Measurements from ENCODE around the gene KRTAP19-4. TPM values are rescaled to one million over a fixed set of nuclear protein-coding genes. Genes with fewer than 3 reads are reported as not detected.
A peak's percentile ranks its signal among the peaks of the same experiment; 100 is the strongest.

The KRTAP19-4 gene
- polyA plus RNA-seq, 1 donor (not counting 4 experiments of a cell fraction or from before 2014, with no cell fraction given) = not detected

DNA sequence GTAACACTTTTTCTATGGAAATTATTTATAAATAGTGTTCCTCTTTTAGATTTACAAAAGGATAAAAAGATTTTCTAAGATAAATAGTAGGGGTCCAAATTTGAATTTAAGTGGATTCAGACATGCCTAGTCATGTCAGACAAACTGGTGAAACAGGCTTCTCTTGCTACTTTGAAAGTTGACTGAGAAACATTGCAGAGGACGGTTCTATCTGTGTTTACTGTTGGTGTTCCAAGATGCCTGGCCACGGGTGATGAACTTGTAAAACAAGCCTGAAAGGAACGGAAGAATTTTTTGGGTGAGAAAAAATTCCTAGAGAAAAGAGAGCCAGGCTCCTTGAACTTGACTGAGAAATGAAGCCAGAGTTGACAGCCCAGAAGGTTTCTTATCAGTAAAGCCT lies 19.0 kb downstream of the KRTAP19-4 start:
- H3K27ac ChIP-seq (ENCODE audit: control insufficient read depth, insufficient read depth, low read length) = no peak overlapping the region
- peak overlapping the region; percentile 26 for H2AFZ ChIP-seq (ENCODE audit: control insufficient read depth, low read length)
- no peak for DNase-seq (ENCODE audit: low read depth, low spot score)

DNA sequence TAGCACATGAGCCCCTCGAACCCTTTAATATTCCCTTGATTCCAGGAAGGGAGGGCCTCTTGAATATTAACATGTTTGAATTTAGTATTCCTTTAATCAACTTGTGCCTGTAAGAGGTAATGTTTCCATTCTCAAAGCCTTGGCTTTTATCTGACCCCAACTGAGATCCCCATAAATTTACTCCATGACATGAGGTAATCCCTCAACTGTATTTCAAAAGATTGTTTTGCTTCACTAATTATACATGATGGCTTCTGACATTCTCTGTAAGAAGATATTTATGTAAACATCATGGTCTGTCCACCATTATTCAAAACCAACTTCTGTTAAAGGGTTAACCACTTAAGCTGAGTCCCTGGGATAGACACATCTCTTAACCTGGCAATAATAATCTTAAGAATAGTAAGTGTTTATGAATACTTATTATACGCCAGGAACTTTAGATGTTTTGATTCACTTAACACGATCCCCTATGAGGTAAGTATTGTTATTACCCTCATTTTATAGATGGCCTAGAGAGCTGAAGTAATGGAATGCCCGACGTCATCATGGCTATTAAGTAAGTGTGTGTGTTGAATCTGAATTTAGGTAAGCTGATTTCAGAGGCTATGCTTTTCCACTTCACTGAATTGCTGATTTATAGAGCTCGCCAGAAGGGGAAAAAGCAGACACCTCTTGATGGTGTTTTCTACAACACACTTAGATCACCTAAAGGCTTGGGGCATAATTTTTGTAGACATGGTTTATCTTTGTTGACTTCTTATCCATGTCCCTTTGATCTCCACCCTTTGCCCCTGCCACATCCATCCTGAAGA lies 27.9 kb downstream of the KRTAP19-4 start:
- Histone ChIP-seq H3K4me2 (ENCODE audit: control insufficient read depth, extremely low read depth, insufficient read depth, low read depth, low read length) (no peak overlapping the region), H4K20me1 (ENCODE audit: control insufficient read depth, extremely low read depth, insufficient read depth, low read length) (no peaks in the 10 kb centered on the region), H3K79me2 (ENCODE audit: control insufficient read depth, insufficient read depth, low read length) (no peaks in the 10 kb centered on the region), H3K27me3 (ENCODE audit: control insufficient read depth, extremely low read depth, insufficient read depth, low read length) (no peaks in the 10 kb centered on the region), H3K9me3 (ENCODE audit: control insufficient read depth, low read depth, low read length) (no peaks in the 10 kb centered on the region), H3K9me1 (ENCODE audit: control insufficient read depth, extremely low read depth, insufficient read depth, low read length) (no peaks in the 10 kb centered on the region), H3K36me3 (ENCODE audit: control insufficient read depth in 2 of 2, extremely low read depth in 1 of 2, insufficient read depth in 2 of 2, low read length in 2 of 2) (no peaks in the 10 kb centered on the region), H3K27ac (ENCODE audit: control insufficient read depth, insufficient read depth, low read length) (no peak overlapping the region), H3K4me1 (ENCODE audit: control insufficient read depth, extremely low read depth, insufficient read depth, low read length) (no peaks in the 10 kb centered on the region), H3K9ac (ENCODE audit: control insufficient read depth, extremely low read depth, insufficient read depth, low read length) (no peak overlapping the region), H2AFZ (ENCODE audit: control insufficient read depth, low read length) (no peak overlapping the region), H3K4me3 (ENCODE audit: control insufficient read depth in 2 of 3, extremely low read depth in 1 of 3, insufficient read depth in 2 of 3, low read depth in 1 of 3, low read length in 3 of 3) (no peak overlapping the region)
- no peak for TF ChIP-seq EZH2 (IDR thresholded peaks at IDR 0.05; ENCODE audit: low read length)
- TF ChIP-seq, protein P1, sequence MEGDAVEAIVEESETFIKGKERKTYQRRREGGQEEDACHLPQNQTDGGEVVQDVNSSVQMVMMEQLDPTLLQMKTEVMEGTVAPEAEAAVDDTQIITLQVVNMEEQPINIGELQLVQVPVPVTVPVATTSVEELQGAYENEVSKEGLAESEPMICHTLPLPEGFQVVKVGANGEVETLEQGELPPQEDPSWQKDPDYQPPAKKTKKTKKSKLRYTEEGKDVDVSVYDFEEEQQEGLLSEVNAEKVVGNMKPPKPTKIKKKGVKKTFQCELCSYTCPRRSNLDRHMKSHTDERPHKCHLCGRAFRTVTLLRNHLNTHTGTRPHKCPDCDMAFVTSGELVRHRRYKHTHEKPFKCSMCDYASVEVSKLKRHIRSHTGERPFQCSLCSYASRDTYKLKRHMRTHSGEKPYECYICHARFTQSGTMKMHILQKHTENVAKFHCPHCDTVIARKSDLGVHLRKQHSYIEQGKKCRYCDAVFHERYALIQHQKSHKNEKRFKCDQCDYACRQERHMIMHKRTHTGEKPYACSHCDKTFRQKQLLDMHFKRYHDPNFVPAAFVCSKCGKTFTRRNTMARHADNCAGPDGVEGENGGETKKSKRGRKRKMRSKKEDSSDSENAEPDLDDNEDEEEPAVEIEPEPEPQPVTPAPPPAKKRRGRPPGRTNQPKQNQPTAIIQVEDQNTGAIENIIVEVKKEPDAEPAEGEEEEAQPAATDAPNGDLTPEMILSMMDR (optimal IDR thresholded peaks at IDR 0.05 in 1 of 3, IDR thresholded peaks at IDR 0.05 in 1 of 3, conservative IDR thresholded peaks at IDR 0.05 in 1 of 3; ENCODE audit: extremely low read depth in 1 of 3, insufficient read depth in 2 of 3, low read length in 3 of 3) = no peak
- dilution Hi-C loops (cut with MboI; ENCODE audit: extremely low pct_ligation_motif_present, low sequenced_read_pairs) = no loop called here
- no peak for DNase-seq (ENCODE audit: low read depth, low spot score)
- FAIRE-seq = no peak

More for the DNA sequence above, 19.0 kb downstream of the KRTAP19-4 start:
- dilution Hi-C loops (cut with MboI; ENCODE audit: extremely low pct_ligation_motif_present, low sequenced_read_pairs) = no loop called here
- H3K4me3 ChIP-seq (ENCODE audit: control insufficient read depth in 2 of 3, extremely low read depth in 1 of 3, insufficient read depth in 2 of 3, low read depth in 1 of 3, low read length in 3 of 3) = no peak overlapping the region
- H3K9me1 ChIP-seq (ENCODE audit: control insufficient read depth, extremely low read depth, insufficient read depth, low read length) = no peaks in the 10 kb centered on the region
- peaks cover 8% of the 10 kb centered on the region for H3K4me1 ChIP-seq (ENCODE audit: control insufficient read depth, extremely low read depth, insufficient read depth, low read length)
- H3K4me2 ChIP-seq (ENCODE audit: control insufficient read depth, extremely low read depth, insufficient read depth, low read depth, low read length) = peak overlapping the region; percentile 54
- no peaks in the 10 kb centered on the region for H3K79me2 ChIP-seq (ENCODE audit: control insufficient read depth, insufficient read depth, low read length)
- H3K27me3 ChIP-seq (ENCODE audit: control insufficient read depth, extremely low read depth, insufficient read depth, low read length) = no peaks in the 10 kb centered on the region
- H3K9me3 ChIP-seq (ENCODE audit: control insufficient read depth, low read depth, low read length) = no peaks in the 10 kb centered on the region
- no peak overlapping the region for H3K9ac ChIP-seq (ENCODE audit: control insufficient read depth, extremely low read depth, insufficient read depth, low read length)
- TF ChIP-seq, protein P1 (optimal IDR thresholded peaks at IDR 0.05 in 1 of 3, IDR thresholded peaks at IDR 0.05 in 1 of 3, conservative IDR thresholded peaks at IDR 0.05 in 1 of 3; ENCODE audit: extremely low read depth in 1 of 3, insufficient read depth in 2 of 3, low read length in 3 of 3) = no peak
- TF ChIP-seq EZH2 (IDR thresholded peaks at IDR 0.05; ENCODE audit: low read length) = no peak
- FAIRE-seq = no peak
- H4K20me1 ChIP-seq (ENCODE audit: control insufficient read depth, extremely low read depth, insufficient read depth, low read length) = no peaks in the 10 kb centered on the region
- no peaks in the 10 kb centered on the region for H3K36me3 ChIP-seq (ENCODE audit: control insufficient read depth in 2 of 2, extremely low read depth in 1 of 2, insufficient read depth in 2 of 2, low read length in 2 of 2)

All from keratinocyte (primary cell).